Kidney tubule cell (primary cell): ENCODE results near the gene ZNF688.
"Not testable (repeated sequence)": the region's sequence is repeated elsewhere in the genome, so short reads cannot be mapped to it uniquely, and the experiment has no call there.

ENCODE experiments used
- DNase-seq: peaks from one replicate; pipeline ENCODE4 v3.0.0-alpha.2; 2018; ENCODE audit warnings: low spot score

Gene ZNF688

DNA sequence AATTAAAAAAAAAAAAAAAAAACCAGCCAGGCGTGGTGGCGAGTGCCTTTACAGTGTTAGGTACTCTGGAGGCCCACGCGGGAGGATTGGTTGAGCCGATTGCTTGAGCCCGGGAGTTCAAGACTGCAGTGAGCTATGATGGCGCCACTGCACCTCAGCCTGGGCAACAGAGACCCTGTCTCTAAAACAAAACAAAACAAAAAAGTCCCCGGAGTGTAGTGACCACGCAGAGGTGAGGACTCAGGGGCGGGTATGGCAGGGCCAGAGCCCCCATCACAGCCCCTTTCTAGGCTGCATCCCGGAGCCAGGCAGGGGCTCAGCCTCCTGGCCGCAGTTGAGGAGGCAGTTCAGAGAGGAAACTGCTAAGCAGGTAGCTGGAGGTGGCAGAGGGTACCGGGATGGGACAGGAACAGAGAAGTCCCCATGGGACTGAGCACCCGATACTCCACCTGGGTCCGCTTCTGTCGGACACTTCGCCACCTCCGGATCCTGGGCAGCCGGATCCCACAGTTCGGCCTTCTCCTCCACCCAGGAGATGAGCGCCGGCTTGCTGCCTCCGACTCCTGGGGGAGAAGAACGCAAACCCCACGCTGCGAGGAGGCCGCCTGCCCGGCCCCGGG lies 37.7 kb downstream of the ZNF688 start:
- DNase-seq, result peak; percentile 20

DNA sequence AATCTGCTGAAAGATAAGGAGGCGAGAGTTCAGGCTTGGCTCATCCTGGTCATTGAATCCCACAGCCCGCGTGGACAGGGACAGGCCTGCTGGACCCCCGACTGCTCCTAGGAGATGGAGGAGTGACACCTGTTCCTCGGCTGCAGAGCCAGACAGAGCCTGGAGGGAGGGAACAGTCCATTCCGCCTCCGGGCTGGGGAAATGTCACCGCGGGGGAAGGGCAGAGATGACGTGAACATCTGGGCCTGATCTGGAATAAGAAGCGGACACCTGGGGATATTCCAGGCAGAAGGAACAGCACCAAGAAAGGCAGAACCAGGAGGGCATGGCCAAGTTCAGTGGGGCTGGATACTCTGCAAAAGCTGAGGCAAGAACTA lies 38.4 kb downstream of the ZNF688 start:
- DNase-seq, result no peak

DNA sequence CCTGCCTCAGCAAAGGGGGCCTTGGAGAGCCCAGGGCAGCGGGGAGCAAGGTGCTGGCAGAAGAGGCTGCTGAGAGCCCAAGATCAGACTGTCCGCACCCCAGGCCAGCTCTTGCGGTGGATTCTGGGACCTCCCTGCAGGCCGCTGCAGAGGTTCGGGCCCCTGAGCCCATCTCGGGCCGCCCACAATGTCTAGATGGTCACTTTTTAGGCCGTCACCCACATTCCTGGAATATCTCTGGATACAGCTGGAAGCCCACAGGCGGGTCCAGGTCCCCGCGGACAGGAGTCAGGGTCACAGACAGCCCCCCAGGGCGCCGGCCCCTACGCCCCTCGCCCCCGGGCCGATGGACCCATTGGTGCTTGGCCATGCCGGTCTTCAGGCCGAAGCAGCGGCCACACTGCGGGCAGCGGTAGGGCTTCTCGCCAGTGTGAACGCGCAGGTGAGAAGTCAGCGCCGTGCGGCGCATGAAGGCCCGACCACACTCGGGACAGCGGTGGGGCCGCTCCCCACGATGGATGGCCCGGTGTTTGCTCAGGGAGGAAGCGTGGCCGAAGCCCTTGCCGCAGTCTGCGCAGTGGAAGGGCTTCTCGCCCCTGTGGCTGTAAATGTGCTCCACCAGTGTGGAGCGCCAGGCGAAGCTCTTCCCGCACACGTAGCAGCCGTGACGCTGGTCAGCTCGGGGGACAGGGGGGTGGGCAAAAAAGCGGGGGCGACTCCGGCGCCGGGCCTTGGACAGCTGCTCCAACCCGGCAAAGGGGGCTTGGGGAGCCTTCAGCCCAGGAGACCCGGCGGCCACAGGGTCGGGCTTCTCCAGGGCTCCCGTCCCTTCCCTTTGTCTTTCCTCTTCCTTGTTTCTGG lies 39.0 kb downstream of the ZNF688 start:
- DNase-seq, result no peak

DNA sequence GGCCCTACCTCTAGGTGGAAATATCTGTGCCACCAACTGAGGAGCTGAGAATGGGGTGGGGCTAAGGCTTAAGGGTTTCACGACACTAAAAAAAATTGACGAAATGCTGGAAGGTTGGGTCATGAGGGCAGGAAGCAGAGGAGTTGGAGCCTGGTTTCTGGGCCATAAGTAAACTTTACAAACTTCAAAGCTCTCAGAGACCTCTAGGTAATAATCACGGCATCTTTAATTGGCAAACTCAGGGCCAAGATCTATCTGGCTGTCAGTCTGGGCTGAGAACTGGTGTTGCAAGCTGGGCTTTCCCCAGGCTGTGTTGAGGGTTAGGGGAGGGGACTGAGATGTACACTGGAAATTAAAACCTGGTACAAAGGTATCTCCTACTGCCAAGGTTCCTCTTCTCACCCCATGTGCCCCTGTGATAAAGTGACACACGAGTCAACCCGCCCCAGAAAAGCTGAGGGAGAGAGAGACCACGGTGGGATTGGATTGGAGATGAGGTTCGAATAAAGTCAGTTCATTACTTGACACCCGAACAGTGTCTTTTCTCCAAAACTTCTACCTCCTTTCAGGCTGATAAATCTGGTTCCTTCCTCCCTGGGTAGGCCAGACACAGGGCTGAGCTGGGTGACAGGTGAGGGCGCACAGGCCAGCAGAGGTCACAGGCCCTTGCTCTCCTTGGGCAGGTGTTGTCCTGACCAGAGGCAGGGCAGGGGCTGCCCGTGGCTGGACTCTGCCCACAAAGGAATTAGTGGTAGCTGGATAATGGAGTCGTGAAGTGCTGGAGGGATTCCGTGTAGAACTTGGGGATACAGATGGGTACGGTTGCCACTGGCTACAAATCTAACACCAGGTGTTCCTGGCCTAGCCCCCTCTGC lies 41.1 kb downstream of the ZNF688 start:
- DNase-seq, result no peak

DNA sequence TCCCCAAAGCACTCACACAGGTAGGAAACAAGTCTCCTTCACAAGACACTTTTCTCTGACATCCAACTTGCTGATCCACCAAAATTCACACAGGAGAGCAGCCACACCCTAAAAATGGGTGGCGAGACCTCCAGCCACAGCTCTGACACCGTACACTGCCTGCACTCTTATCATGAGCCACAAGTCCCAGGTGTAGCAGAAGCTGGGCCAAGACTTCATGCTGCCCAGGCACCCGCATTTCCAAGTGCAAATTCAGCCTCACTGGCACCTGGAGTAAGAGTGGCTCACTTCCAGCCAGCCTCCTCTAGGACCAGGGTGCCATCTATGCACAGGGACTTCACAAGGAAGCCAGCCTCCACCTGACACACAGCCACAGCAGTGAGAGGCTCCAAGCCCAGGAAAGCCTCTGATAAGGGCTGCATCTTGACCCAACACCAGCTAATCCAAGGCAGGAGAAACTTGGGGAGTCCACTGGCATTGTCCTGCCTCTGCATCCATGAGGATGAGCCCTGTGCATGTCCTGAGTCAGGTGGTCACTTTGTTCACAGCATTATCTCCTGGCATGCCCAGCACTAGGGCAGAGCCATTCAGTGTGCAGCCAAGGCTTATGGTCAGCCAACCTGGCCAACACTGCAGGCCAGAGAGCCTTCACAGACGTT lies 42.6 kb downstream of the ZNF688 start:
- DNase-seq, result no peak

DNA sequence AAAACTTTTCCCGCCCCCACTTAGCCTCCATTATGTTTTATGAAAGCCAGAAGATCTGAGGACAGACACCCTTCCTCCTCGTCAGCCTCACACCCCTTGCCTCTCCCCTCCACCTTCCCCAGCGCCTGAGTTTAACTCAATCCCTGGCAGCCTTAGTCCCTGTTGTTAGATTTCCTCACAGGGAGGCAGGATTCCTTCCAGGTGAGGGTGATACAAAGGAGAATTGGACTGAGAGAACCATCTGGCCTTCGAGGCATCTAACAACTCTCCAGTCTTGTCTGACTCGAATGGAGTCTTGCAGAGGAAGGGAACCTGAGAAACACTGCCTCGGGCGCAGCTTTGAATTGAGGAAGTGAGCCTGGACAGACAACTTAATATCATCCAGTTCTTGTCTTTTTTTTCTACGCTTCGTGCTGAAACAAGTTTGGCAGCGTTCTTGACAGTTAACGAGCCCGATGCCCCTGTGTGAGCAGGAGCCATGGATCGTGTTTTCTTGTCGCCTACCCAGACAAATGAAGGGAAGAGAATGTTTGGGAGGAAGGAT lies 43.8 kb downstream of the ZNF688 start:
- peak; percentile 30 for DNase-seq

DNA sequence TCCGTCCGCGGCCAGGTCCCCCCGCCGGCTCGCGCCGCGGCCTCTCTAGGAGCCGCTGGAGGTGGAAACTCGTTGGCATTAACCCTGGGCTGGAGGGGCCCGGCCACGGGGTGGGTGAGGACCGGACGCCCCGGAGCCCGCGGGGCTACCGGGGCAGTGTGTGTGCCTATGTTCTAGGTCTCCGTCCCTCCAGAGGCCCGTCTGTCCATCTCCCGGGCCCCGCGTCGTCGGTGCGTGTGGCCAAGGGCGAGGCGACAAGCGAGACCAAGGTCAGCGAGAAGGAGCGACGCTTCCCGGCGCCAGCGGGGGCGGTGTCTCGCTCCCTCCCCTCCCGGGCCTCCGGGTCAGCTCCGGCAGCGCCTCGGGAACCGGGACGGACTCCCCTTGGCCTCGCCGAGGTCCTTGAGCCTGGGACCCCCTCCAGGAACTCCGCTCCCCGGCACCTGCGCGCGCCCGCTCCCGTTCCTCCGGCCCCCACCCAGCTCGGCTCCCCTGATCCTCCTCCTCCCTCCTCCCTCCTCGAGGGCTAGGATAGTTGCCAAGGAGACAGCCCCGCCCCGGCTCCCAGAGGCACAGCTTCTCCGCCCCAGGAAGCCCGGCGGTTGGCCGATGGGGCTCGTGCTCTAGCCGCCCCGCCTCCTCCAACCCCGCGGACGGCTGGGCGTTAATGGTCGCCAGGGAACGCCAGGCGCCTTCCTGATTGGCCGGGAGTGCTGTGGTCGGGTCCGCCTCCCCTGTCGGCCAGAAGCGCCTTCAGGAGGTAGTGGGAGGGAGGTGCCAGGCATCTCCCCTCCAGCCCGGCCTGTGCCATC lies 44.5 kb downstream of the ZNF688 start:
- DNase-seq, result peak; percentile 98

DNA sequence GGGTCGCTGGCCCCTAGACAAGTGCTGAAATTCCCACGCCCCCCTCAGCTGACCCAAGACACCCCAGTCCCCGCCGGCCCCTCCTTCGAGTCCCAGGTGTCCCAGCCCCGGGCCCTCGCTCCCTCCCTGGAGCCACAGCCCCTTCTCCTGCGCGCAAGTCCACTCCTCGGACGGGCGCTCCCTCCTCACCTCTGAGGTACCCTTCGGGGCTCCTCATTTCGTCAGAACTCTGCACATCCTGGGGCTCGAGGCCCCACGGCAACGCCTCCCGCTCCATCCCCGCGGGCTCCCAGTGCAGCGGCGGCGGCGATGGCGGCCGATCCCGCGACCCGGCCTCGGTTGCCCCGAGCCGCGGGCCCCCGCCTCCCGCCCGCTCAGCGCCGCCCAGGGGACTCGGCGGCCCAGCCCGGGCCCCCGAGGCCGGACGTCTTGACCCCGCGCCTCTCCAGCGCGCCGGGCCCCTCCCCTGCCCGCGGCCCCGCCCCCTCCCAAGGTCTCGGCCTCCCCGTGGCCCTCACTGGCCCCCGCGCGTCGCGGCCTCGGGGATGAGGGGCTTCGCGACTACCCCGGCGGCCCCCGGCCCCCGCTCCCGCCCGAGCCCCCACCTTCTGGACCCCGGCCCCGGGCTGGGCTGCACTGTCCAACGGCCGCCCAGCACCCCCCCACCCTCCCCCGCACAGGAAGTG lies 45.2 kb downstream of the ZNF688 start, which contains the start of gene ZNF768:
Gene ZNF768, minus strand, starts transcription at position 430 of the 686 bp plus-strand sequence. Its CDS starts 153 bp downstream, at position 277.
- DNase-seq, result peak; percentile 59

DNA sequence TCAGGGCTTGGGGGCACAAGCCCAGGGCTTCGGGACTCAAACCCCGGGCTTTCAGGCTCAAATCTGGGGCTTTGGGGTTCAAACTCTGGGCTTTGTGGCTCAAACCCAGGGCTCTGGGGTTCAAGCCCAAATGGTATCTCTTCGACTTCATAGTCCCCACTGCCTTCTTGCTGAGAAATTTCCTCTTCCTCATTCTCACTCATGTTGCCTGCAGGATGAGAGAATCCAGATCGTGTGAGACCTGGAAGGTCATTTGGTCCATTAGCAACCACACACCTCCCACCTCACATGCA lies 45.7 kb downstream of the ZNF688 start:
- DNase-seq, result no peak

DNA sequence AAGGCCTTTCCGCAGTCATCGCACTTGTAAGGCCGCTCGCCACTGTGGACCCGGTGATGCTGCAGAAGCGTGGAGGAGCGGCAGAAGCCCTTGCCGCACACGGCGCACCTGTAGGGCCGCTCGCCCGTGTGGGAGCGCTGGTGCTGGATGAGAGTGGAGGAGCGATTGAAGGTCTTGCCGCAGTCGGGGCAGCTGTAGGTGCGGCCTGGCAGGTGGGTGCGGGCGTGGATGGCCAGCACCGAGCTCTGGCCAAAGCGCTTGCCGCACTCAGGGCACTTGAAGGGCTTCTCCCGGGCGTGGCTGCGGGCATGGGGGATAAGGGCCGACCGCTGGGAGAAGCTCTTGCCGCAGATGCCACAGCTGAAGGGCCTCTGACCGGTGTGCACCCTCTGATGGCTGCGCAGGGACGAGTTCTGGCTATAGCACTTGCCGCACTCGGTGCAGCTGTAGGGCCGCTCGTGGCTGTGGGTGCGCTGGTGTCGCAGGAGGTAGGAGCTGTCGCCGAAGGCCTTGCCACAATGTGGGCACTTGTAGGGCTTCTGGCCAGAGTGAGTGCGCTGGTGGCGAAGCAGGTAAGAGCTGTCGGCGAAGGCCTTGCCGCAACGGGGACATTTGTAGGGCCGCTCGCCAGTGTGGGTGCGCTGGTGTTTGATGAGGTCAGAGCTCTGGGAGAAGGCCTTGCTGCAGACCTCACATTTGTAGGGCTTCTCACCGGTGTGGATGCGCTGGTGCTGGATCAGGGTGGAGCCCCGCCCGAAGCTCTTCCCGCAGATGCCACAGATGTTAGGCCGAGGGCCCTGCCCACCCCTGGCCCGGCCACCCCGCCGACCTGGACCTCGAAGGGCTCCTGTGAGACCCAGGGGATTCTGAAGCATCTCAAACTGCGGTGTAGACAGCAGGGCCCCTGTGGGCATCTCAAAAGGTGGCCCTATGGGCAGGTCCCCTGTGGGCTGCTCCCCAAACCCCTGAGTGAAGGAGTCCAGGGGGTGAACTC lies 46.6 kb downstream of the ZNF688 start:
- no peak for DNase-seq

DNA sequence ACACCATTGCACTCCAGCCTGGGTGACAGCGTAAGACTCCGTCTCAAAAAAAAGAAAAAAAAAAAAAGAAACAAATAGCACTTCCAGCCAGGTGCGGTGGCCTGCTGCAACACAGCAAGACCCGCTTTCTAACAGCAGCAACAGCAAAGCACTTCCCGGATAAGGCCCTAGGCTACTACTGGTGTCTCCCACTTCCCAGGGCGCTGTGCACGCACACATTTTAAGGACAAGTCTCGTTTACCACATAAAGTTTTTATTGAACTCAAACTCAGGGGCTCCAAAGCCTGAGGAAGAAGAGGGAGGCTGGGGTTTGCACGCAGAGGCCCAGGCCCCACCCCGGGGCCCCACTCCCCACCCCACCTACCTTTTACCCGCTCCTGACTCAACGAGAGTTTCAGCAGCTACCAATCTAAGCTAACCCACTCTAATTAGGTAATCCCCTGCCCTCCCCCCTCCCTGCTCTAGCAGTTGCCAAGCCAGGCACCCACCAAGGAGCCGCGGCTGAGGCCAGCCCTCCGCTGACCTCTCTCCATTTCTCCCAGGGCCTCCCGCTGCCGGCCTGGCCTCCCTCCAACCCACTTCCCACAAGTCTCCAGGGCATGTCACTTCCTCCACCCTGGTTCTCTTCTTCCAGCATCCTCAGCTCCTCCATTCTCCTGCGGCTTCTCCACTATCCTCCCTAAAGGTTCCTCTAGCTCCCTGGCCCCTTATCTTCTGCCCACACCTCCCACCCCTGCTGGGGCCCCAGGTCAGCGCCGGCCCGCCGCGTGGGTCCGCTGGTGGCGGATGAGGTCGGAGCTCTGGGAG lies 47.5 kb downstream of the ZNF688 start:
- DNase-seq, result no peak

DNA sequence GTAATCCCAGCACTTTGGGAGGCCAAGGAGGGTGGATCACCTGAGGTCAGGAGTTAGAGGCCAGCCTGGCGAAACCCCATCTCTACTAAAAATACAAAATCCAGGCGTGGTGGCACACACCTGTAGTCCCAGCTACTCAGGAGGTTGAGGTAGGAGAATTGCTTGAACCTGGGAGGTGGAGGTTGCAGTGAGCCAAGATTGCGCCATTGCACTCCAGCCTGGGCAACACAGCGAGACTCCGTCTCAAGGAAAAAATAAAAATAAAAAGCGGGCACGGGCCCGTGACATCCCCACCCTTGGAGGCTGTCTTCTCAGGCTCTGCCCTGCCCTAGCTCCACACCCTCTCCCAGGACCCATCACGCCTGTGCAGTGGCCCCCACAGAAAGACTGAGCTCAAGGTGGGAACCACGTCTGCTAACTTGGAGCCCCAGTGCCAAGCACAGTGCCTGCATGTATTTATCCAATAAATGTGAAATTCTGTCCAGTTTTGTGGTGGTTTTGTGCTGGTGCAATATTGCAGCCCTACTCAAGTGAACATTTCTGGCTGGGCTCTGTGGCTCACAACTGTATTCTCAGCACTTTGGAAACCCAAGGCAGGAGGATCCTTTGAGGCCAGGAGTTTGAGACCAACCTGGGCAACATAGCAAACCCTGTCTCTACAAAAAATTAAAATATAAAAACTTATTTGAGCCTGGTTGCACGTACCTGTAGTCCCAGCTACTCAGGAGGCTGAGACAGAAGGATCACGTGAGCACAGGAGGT lies 48.6 kb downstream of the ZNF688 start:
- DNase-seq, result not testable (repeated sequence)

DNA sequence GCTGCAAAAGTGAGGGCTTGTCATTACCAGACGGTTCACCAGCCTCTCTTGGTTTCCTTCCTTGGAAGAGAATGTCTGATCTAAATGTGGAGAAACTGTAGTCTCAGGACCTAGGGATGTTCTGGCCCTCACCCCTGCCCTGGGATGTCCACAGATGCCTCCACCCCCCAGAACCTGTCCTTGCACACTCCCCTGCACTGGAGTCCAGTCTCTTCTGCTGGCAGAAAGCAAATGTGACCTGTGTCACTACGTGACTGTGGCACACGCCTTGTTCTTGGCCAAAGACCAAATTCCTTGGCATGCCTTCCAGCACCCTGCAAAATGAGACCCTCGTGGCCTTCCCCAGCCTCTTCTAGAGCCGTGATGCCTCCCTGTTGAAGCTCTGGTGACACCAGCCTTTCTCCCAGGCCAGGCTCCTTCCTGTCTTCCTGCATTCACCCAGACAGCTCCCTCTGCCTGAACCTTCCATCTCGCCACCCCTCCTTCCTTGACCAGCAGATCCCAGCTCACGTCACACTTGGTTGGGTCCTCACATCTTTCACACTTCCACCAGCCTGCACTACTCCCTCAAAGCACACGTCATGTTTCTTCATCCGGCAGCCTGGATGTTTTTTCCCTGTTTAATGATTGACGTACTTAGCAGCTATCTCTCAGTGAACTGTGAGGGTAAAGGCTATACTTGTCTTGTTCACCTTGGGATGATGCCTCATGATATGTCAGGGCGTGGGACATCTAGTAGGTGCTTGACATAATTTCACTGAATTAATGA lies 49.5 kb downstream of the ZNF688 start:
- DNase-seq, result peak; percentile 92

DNA sequence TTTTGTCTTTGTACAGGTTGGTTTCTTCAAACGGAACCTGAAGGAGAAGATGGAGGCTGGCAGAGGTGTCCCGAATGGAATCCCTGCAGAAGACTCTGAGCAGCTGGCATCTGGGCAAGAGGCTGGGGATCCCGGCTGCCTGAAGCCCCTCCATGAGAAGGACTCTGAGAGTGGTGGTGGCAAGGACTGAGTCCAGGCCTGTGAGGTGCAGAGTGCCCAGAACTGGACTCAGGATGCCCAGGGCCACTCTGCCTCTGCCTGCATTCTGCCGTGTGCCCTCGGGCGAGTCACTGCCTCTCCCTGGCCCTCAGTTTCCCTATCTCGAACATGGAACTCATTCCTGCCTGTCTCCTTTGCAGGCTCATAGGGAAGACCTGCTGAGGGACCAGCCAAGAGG lies 50.0 kb downstream of the ZNF688 start:
- no peak for DNase-seq
